Stimulated activated naive CD8-positive, alpha-beta T cell treated with anti-CD3 and anti-CD28 coated beads, Interleukin-15, Interleukin-2, amounts not matched to agents 100 U/mL and 50 U/mL, for 24 hours (primary cell): ENCODE results near the gene PATL2.
A peak's percentile ranks its signal among the peaks of the same experiment; 100 is the strongest.
"Not testable (repeated sequence)": the region's sequence is repeated elsewhere in the genome, so short reads cannot be mapped to it uniquely, and the experiment has no call there.

ENCODE experiments used
- ATAC-seq: fragments of 150-1000 bp; cut with Tn5 transposase; one replicate; pipeline ENCODE4 v1.10.0; 2021
- DNase-seq: peaks from one replicate; pipeline ENCODE4 v3.0.0; 2021

The PATL2 gene

DNA sequence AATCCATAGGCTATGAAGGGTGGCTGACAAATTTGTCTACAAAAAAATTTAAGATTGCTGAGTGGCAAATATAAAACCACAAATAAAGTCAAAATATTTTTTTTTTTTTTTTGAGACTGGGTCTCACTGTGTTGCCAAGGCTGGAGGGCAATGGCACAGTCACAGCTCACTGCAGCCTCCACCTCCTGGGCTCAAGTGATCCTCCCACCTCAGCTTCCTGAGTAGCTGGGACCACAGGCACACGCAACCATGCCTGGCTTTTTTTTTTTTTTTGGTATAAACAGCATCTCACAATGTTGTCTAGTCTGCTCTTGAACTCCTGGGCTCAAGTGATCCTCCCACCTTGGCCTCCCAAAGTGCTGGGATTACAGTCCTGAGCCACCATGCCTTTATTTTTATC, 20.9 kb downstream of the PATL2 start:
- not testable (repeated sequence) for ATAC-seq, DNase-seq

DNA sequence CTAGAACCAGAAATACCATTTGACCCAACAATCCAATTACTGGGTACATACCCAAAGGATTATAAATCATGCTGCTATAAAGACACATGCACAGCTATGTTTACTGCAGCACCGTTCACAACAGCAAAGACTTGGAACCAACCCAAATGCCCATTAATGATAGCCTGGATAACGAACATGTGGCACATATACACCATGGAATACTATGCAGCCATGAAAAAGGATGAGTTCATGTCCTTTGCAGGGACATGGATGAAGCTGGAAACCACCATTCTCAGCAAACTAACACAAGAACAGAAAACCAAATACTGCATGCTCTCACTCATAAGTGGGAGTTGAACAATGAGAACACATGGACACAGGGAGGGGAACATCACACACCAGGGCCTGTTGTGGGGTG, 21.8 kb downstream of the PATL2 start:
- DNase-seq, ATAC-seq: not testable (repeated sequence)

DNA sequence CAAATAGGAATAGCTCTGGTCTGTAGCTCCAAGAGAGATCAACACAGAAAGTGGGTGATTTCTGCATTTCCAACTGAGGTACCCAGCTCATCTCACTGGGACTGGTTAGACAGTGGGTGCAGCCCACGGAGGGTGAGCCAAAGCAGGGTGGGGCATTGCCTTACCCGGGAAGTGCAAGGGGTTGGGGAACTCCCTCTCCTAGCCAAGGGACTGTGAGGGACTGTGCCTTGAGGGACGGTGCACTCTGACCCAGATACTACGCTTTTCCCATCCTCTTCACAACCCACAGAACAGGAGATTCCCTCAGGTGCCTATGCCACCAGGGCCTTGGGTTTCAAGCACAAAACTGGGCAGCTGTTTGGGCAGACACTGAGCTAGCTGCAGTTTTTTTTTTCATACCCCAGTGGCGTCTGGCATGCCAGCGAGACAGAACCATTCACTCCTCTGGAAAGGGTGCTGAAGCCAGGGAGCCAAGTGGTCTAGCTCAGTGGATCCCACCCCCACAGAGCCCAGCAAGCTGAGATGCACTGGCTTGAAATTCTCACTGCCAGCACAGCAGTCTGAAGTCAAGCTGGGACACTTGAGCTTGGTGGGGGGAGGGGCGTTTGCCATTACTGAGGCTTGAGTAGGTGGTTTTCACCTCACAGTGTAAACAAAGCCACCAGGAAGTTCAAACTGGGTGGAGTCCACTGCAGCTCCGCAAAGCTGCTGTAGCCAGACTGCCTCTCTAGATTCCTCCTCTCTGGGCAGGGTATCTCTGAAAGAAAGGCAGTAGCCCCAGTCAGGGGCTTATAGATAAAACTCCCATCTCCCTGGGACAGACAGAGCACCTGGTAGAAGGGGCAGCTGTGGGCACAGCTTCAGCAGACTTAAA, 28.1 kb downstream of the PATL2 start:
- DNase-seq (peak; percentile 81), ATAC-seq (peak; percentile 71)

DNA sequence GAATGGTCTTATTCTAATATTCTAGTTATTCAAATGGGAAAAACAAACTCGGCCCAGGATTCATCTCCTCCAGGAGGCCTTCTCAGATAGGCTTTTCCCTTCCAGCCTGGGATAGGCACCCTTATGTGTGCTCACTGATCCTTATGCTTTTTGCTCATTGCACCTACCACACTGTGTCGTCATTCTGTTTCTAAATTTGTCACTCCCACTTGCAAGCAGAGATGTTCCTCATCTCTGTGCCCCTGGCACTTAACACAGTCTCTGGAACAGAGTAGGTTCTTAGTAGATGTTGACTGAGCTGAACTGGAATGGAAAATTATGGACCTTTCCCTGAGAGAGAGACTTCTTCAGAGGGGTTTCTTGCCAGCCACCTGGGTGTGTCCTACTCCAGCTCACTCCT, 28.9 kb downstream of the PATL2 start:
- DNase-seq (no peak), ATAC-seq (peak; percentile 48)

GRCh38 chr15:44676676-44677075, 34.4 kb downstream of the PATL2 start:
- DNase-seq (peak; percentile 56), ATAC-seq (peak; percentile 76)

DNA sequence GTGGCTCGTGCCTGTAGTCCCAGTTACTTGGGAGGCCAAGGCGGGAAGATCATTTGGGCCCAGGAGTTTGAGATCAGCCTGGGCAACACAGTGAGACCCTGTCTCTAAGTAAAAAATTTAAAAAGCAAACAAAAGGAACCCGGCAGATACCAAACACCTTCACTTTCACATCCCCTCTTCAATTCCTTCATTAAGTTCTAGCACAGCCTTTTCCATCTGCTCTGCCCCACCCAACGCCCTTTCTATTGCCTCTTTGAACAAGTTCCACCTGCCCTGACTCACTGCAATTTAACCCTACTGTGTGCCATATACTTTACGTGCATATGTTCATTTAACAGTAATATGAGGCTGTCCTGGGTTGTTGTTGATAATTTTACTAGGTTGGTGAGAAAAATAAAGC, 35.2 kb downstream of the PATL2 start:
- ATAC-seq (no peak), DNase-seq (no peak)

- no peak for ATAC-seq
- no peak for DNase-seq
These were observed 37.5 kb downstream of the PATL2 start for GRCh38 chr15:44673639-44674038.

DNA sequence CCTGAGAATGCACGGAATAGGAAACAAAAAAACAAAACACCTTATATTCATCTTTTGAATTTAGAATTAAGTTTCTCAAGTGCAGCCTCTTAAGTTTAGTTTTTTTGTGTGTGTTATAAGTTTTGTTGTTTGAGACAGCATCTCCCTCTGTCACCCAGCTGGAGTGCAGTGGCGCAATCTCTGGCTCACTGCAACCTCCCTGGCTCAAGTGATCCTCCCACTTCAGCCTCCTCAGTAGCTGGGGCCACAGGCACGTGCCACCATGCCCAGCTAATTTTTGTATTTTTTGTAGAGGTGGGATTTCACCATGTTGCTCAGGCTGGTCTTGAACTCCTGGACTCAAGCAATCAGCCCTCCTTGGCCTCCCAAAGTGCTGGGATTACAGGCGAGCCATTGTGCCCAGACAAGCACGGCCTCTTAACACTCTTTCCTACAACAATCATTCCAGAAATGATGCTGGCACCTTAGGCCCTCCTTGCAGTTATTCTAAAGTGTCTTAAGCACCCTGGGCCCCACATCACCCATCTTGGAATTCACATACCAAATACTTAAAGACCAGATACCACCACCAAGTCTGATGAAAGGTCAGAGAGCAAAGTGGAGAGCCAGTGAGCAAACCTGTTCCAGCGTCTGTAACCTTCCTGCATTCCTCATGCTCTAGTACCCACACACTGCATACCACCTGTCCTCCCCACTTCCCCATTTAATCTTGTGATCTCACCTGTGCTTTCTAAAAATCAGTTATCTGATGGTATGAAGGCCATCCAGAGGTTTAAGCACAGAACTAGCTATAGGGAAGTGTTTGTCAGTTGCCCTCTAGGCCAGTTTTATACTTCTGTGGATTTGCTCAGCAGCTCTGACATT, 40.8 kb downstream of the PATL2 start:
- ATAC-seq (no peak), DNase-seq (no peak)

DNA sequence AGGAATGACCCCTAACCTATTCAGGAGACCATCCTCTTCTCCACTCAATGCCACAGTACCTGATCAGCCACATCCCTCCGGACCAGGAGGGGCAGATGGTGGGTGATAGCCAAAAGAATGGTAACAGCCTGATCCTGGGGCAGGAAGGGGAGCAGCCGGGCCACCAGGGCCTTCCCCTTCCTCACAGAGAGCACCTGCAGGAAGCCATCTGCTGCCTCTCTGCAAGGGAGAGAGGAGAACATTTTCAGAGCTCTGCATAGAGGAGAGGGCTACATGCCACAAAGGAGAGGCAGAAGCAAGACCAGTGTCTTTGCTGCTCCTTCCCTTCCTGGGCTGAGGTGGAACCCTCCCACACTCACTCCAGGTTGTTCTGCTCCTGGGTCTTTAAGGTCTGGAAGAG, 42.2 kb downstream of the PATL2 start:
- ATAC-seq (no peak), DNase-seq (no peak)

- no peak for ATAC-seq
- DNase-seq, result no peak
These were observed 44.1 kb downstream of the PATL2 start for GRCh38 chr15:44667039-44667360.

GRCh38 chr15:44666210-44667038, 44.7 kb downstream of the PATL2 start:
- no peak for DNase-seq
- no peak for ATAC-seq

DNA sequence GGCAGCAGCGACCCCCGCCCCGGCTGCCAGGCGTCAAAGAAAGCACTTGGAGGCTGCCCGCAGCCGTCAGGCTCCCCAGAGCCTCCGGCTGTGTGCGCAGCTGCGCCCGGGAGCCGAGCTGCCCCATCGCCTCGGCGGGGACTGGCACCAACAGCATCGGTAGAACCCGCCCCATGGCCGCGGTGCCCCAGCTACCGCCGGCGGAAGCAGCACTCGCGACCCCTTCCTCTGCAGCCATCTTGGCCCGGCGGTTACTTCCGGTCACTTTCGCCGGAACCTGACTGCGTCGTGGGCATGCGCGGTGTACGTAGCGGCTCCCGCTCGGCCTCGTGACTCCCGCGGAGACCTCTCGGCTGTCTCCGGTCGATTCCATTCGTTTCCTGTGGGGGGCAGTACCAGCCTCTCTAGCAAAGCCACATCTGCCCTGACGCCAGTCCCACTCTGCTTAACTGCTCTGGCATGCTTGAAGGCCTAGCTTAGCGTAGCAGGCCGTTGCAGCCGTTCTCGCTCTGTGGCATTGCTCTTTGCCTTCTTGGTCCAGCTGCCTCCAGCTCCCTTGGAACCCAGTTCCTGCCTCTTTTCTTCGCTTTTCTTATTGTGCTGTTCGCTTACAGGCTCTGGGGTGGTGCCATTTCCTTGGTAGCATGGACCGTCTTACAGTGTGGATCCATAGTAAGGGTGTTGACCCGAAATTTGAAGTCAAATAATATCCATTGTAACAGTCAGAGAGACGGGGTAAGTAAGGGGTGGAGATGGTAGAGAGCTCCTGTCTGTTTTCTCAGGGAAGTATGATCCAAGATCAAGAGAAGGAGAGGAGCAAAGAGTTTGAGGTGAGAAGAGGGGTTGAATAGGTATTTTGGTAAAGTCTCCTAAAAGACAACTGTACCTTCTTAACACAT, 47.5 kb downstream of the PATL2 start, which contains the start of gene SPG11:
SPG11 (minus strand) TSS at position 253 of the 899 bp plus-strand sequence; CDS start at position 238, 15 bp downstream.
- ATAC-seq (peak; percentile 91), DNase-seq (peak; percentile 98)

- peak; percentile 64 for ATAC-seq
- peak; percentile 84 for DNase-seq
These were observed 48.4 kb downstream of the PATL2 start for GRCh38 chr15:44662478-44663409.

DNA sequence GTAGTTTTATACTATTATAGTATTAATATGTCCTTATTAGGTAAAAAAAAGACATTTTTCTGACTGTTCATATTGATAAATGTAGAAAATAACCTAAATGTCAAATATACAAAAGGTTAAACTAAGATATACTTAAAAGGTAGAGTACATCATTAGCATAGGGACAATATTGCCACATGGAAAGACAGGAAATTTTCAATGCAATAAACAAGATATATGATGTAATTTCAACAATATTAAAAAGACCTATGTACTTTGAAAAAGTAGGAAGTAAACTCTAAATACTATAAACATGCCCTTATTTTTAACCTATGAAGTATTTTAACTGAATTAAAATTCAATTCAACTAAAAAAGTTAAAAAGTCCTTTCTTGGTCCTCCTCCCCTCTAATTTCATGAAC, 49.5 kb downstream of the PATL2 start:
- DNase-seq (no peak), ATAC-seq (no peak)

DNA sequence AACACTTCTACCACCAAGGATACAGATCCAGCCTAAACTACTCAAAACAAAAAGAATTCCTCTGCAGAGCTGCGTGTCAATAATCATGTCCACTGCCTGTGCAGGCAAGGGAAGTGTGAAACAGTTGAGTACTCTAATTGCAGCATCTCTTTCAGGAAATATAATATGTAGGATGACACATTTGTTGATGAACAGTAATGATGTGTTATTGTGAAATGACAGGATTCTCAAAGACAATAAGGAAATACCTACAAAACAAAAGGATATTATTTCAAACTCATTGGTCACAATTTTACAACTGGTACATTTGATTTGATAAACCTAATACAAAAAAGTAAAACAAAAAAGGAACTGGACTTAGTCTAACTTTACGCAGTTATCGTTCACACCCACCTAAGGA, 52.1 kb downstream of the PATL2 start:
- no peak for DNase-seq
- ATAC-seq, result no peak

- no peak for DNase-seq
- no peak for ATAC-seq
These were observed 53.7 kb downstream of the PATL2 start for GRCh38 chr15:44657378-44657777.

DNA sequence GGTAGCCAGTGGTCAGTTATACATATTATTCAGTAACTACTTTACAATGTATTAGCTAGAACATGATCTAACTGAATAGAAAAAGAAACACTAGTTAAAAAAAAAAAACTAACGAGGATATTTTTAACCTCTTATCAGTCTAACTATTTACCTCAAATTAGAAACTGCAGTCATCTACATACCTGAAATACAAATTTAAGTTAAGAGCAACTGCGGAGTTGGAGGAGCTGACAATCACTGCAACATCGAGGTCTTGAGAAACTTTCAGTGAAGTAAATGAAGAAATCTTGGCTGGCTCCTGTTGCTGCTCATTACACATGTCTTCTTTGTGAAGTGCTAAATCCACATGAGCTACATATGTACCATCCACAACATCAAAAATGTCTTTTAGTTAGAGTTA, 54.2 kb downstream of the PATL2 start:
- no peak for DNase-seq
- ATAC-seq, result no peak

- ATAC-seq (no peak), DNase-seq (no peak)
These were observed 54.8 kb downstream of the PATL2 start for GRCh38 chr15:44656298-44656697.

DNA sequence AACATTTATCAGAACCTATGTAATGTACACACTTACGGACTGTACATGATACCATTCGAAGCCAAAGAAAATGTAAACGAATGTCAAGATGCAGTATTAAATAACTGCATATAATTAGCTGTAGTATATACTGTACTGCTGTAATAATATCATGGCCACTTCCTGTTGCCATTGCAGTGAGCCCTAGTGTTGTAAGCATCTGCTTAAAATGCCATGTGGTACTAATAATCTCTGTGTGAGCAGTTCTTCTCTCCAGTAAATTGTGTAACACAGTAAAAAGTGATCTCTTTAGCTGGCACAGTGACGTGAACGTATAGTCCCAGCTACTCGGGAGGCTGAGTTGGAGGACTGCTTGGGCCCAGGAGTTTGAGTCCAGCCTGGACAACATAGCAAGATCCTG, 56.3 kb downstream of the PATL2 start:
- ATAC-seq, result no peak
- DNase-seq, result no peak

GRCh38 chr15:44647637-44648036, 63.5 kb downstream of the PATL2 start:
- no peak for ATAC-seq
- DNase-seq, result no peak
